H9 (cell line): ENCODE data around the gene ADAM22. TPM values are rescaled to one million over a fixed set of nuclear protein-coding genes. Genes with fewer than 3 reads are reported as not detected.

Experiments
- DNase-seq: peaks from one replicate; pipeline ENCODE4 v3.0.0-alpha.2; 2017
- H2AFZ ChIP-seq: one replicate; pipeline ENCODE4 v1.6.1; 2013; ENCODE audit warnings: mild to moderate bottlenecking, low read length, control low read depth, moderate library complexity
- H2AK5ac ChIP-seq: 2 replicates; pipeline ENCODE4 v1.6.1; 2013; ENCODE audit warnings: low read length, control low read depth, mixed read lengths; ENCODE audit not compliant: insufficient read length
- H2BK120ac ChIP-seq: one replicate; pipeline ENCODE4 v1.6.1; 2013; ENCODE audit warnings: low read depth, mild to moderate bottlenecking, low read length, control low read depth, inconsistent platforms; ENCODE audit not compliant: poor library complexity, severe bottlenecking
- H2BK12ac ChIP-seq: 2 replicates; pipeline ENCODE4 v1.6.1; 2013; ENCODE audit warnings: low read length, control low read depth, mixed read lengths, low read depth; ENCODE audit not compliant: insufficient read length
- H2BK15ac ChIP-seq: 2 replicates; pipeline ENCODE4 v1.6.1; 2013; ENCODE audit warnings: low read depth, low read length, control low read depth
- H2BK20ac ChIP-seq: one replicate; pipeline ENCODE4 v1.6.1; 2013; ENCODE audit warnings: low read depth, mild to moderate bottlenecking, low read length, control low read depth, inconsistent platforms; ENCODE audit not compliant: poor library complexity, severe bottlenecking
- H2BK5ac ChIP-seq: 2 replicates; pipeline ENCODE4 v1.6.1; 2013; ENCODE audit warnings: low read length, control low read depth, mixed read lengths; ENCODE audit not compliant: insufficient read length
- H3K14ac ChIP-seq: 2 replicates; pipeline ENCODE4 v1.6.1; 2013; ENCODE audit warnings: low read length, control low read depth; ENCODE audit not compliant: insufficient read depth
- H3K18ac ChIP-seq: 2 replicates; pipeline ENCODE4 v1.6.1; 2013; ENCODE audit warnings: low read depth, mild to moderate bottlenecking, mixed read lengths, low read length, control low read depth; ENCODE audit not compliant: insufficient read length
- H3K23ac ChIP-seq: 2 replicates; pipeline ENCODE4 v1.6.1; 2013; ENCODE audit warnings: low read length, control low read depth, mixed read lengths, low read depth; ENCODE audit not compliant: insufficient read length
- H3K23me2 ChIP-seq: 2 replicates; pipeline ENCODE4 v1.6.1; 2013; ENCODE audit warnings: low read depth, mild to moderate bottlenecking, mixed read lengths, low read length, control low read depth; ENCODE audit not compliant: insufficient read length, poor library complexity, severe bottlenecking
- H3K27ac ChIP-seq: 2 replicates; pipeline ENCODE4 v1.5.1; 2013; ENCODE audit warnings: low read length, control low read depth, mixed read lengths, low read depth; ENCODE audit not compliant: insufficient read length
- H3K27me3 ChIP-seq: 2 replicates; pipeline ENCODE4 v1.6.1; 2013; ENCODE audit warnings: low read length, control low read depth, inconsistent platforms; ENCODE audit not compliant: insufficient read depth
- H3K4ac ChIP-seq: 2 replicates; pipeline ENCODE4 v1.6.1; 2013; ENCODE audit warnings: low read depth, mild to moderate bottlenecking, control low read depth, inconsistent platforms, low read length, moderate library complexity
- H3K4me1 ChIP-seq: 2 replicates; pipeline ENCODE4 v1.6.1; 2013; ENCODE audit warnings: low read length, control low read depth, inconsistent platforms; ENCODE audit not compliant: insufficient read depth
- H3K4me2 ChIP-seq: 2 replicates; pipeline ENCODE4 v1.6.1; 2013; ENCODE audit warnings: low read length, control low read depth, mixed read lengths; ENCODE audit not compliant: insufficient read length, insufficient read depth
- H3K56ac ChIP-seq: 2 replicates; pipeline ENCODE4 v1.6.1; 2013; ENCODE audit warnings: low read depth, mild to moderate bottlenecking, mixed read lengths, low read length, control low read depth; ENCODE audit not compliant: insufficient read length
- H3K79me1 ChIP-seq: 2 replicates; pipeline ENCODE4 v1.6.1; 2013; ENCODE audit warnings: low read depth, mild to moderate bottlenecking, moderate library complexity, low read length, control low read depth, inconsistent platforms; ENCODE audit not compliant: insufficient read depth, poor library complexity, severe bottlenecking
- H3K79me2 ChIP-seq: 2 replicates; pipeline ENCODE4 v1.6.1; 2013; ENCODE audit warnings: low read length, control low read depth, inconsistent platforms; ENCODE audit not compliant: insufficient read depth
- H3K9ac ChIP-seq: 2 replicates; pipeline ENCODE4 v1.6.1; 2013; ENCODE audit warnings: low read length, control low read depth, mixed read lengths; ENCODE audit not compliant: insufficient read length; ENCODE audit errors: extremely low read depth
- H3K9me3 ChIP-seq: one replicate; pipeline ENCODE4 v1.6.1; 2013; ENCODE audit warnings: low read depth, low read length, inconsistent platforms; ENCODE audit not compliant: control insufficient read depth
- H3T11ph ChIP-seq: one replicate; pipeline ENCODE4 v1.6.1; 2013; ENCODE audit warnings: mild to moderate bottlenecking, low read length, control low read depth, inconsistent platforms
- H4K20me1 ChIP-seq: one replicate; pipeline ENCODE4 v1.6.1; 2013; ENCODE audit not compliant: control insufficient read depth, insufficient read length, insufficient read depth
- H4K5ac ChIP-seq: 2 replicates; pipeline ENCODE4 v1.6.1; 2013; ENCODE audit warnings: low read depth, mild to moderate bottlenecking, mixed read lengths, low read length, control low read depth; ENCODE audit not compliant: insufficient read length
- H4K8ac ChIP-seq: replicated peaks from 2 replicates; pipeline ENCODE4 v1.6.1; 2013; ENCODE audit warnings: low read length, control low read depth, mixed read lengths, low read depth; ENCODE audit not compliant: insufficient read length
- H4K91ac ChIP-seq: 2 replicates; pipeline ENCODE4 v1.6.1; 2013; ENCODE audit warnings: low read depth, mild to moderate bottlenecking, moderate library complexity, mixed read lengths, low read length, control low read depth; ENCODE audit not compliant: insufficient read length
- H3K27ac Mint-ChIP-seq, 3 experiments: 2 replicates in 2 of 3; 3 replicates in 1 of 3; pipeline ENCODE4 v1.8.0; 2020 to 2021; ENCODE audit warnings: mixed read lengths in 3 of 3, mild to moderate bottlenecking in 1 of 3, moderate library complexity in 1 of 3
- H3K27me3 Mint-ChIP-seq: 2 replicates; pipeline ENCODE4 v1.8.0; 2021; ENCODE audit warnings: low read depth, mild to moderate bottlenecking, moderate library complexity, mixed read lengths
- H3K36me3 Mint-ChIP-seq, 3 experiments: 2 replicates in 2 of 3; 3 replicates in 1 of 3; pipeline ENCODE4 v1.8.0; 2020 to 2021; ENCODE audit warnings: low read depth in 3 of 3, mixed read lengths in 3 of 3; ENCODE audit not compliant: insufficient read depth in 1 of 3
- H3K4me1 Mint-ChIP-seq, 2 experiments: 2 replicates each; pipeline ENCODE4 v1.8.0; 2020; ENCODE audit warnings: mixed read lengths in 2 of 2
- H3K4me3 Mint-ChIP-seq, 2 experiments: 2 replicates in 1 of 2; 3 replicates in 1 of 2; pipeline ENCODE4 v1.8.0; 2020 to 2021; ENCODE audit warnings: mild to moderate bottlenecking in 2 of 2, mixed read lengths in 2 of 2, moderate library complexity in 1 of 2
- H3K9me3 Mint-ChIP-seq, 2 experiments: 2 replicates in 1 of 2; 3 replicates in 1 of 2; pipeline ENCODE4 v1.8.0; 2020; ENCODE audit warnings: mild to moderate bottlenecking in 2 of 2, mixed read lengths in 2 of 2, moderate library complexity in 1 of 2
- total RNA-seq: library from RNA; stranded (reverse); gene quantifications from 2 replicates; pipeline ENCODE4 v1.2.1, GENCODE V29; 2021
- TF ChIP-seq, protein P1 (sequence below): fragments of 200-600 bp; sonication (generic); conservative IDR thresholded peaks from 3 replicates; pipeline ENCODE4 v1.8.0; 2021; ENCODE audit warnings: antibody characterized with exemption, mild to moderate bottlenecking

ADAM22 gene
- total RNA-seq, 1 experiment from 2014 or later = 8.7 TPM

DNA sequence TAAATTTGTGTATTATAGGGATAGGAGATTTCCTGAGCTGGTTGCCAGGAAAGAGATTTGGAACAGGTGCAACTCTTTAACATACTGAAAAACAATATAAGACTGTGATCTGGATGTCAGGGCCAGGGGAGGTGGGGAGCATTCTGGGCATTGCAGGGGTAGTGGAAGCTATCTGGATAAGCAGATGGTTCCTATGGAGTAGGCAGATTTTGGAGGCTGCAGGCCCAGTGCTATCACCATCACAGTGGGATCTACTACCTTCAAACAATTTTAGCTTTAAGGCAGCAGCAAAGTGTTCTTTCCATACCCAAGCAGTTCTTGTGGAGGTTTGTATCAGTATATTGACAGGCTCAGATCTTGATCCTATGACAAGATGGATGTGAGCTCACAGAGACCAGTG is 71.1 kb downstream of the ADAM22 start:
- Histone ChIP-seq H3K56ac (no peak overlapping the region), H4K20me1 (no peaks in the 10 kb centered on the region), H3K9me3 (no peaks in the 10 kb centered on the region), H3K9ac (no peak overlapping the region), H4K8ac (no peak overlapping the region), H3K14ac (no peak overlapping the region), H3K23me2 (no peaks in the 10 kb centered on the region), H2AFZ (no peak overlapping the region), H2AK5ac (no peak overlapping the region), H2BK12ac (no peak overlapping the region), H2BK15ac (no peak overlapping the region), H3T11ph (no peak overlapping the region), H4K5ac (no peak overlapping the region), H2BK20ac (no peak overlapping the region), H4K91ac (no peak overlapping the region), H3K18ac (no peak overlapping the region), H2BK5ac (no peak overlapping the region), H3K4me2 (no peak overlapping the region), H3K23ac (no peak overlapping the region), H3K4me1 (no peaks in the 10 kb centered on the region), H3K4ac (no peak overlapping the region), H3K27ac (no peak overlapping the region), H2BK120ac (no peak overlapping the region), H3K27me3 (no peaks in the 10 kb centered on the region), H3K79me2 (no peaks in the 10 kb centered on the region), H3K79me1 (no peaks in the 10 kb centered on the region)
- Mint-ChIP-seq H3K27me3 (no peaks in the 10 kb centered on the region), H3K4me3 (no peak overlapping the region), H3K36me3 (peaks cover 0 to 5% (median 3%) of the 10 kb centered on the region in 3 experiments; a peak in 2 of 7 replicates), H3K9me3 (no peaks in the 10 kb centered on the region), H3K27ac (no peak overlapping the region; a peak in 1 of 7 replicates), H3K4me1 (peaks cover 5% of the 10 kb centered on the region in 2 experiments; a peak in 1 of 4 replicates)
- no peak for DNase-seq
- TF ChIP-seq, protein P1, sequence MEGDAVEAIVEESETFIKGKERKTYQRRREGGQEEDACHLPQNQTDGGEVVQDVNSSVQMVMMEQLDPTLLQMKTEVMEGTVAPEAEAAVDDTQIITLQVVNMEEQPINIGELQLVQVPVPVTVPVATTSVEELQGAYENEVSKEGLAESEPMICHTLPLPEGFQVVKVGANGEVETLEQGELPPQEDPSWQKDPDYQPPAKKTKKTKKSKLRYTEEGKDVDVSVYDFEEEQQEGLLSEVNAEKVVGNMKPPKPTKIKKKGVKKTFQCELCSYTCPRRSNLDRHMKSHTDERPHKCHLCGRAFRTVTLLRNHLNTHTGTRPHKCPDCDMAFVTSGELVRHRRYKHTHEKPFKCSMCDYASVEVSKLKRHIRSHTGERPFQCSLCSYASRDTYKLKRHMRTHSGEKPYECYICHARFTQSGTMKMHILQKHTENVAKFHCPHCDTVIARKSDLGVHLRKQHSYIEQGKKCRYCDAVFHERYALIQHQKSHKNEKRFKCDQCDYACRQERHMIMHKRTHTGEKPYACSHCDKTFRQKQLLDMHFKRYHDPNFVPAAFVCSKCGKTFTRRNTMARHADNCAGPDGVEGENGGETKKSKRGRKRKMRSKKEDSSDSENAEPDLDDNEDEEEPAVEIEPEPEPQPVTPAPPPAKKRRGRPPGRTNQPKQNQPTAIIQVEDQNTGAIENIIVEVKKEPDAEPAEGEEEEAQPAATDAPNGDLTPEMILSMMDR = no peak
